Measurements from ENCODE around the gene THSD4. TPM values are rescaled to one million over a fixed set of nuclear protein-coding genes. Genes with fewer than 3 reads are reported as not detected.

The THSD4 gene
- total and polyA plus RNA-seq, 9 of the 15 experiments (the other 6 are each of a cell fraction or from before 2014, with no cell fraction given), result 0.04 TPM; not detected in 5

GRCh38 chr15:71437919-71438318 is 322.6 kb downstream of the THSD4 start:
- no peak for FAIRE-seq
- Histone ChIP-seq H3K79me2 (ENCODE audit: control insufficient read depth, insufficient read depth, low read length) (no peaks in the 10 kb centered on the region), H3K27ac (ENCODE audit: extremely low read depth, low read depth, low read length) (no peak overlapping the region), H3K27me3 (ENCODE audit: control insufficient read depth in 2 of 2, insufficient read depth in 2 of 2, low read length in 2 of 2) (no peaks in the 10 kb centered on the region; a peak in 1 of 5 replicates), H2AFZ (ENCODE audit: low read depth, low read length) (no peak overlapping the region), H3K9me3 (replicated peaks; ENCODE audit: control insufficient read depth, insufficient read depth, low read depth, low read length) (no peaks in the 10 kb centered on the region), H3K4me2 (ENCODE audit: insufficient read depth, low read length) (no peak overlapping the region), H3K9ac (ENCODE audit: insufficient read depth in 1 of 2, low read depth in 2 of 2, low read length in 2 of 2) (no peak overlapping the region), H3K4me1 (replicated peaks in 1 of 2; ENCODE audit: control insufficient read depth in 2 of 2, insufficient read depth in 2 of 2, low read length in 2 of 2) (no peaks in the 10 kb centered on the region), H4K20me1 (replicated peaks; ENCODE audit: control insufficient read depth, insufficient read depth, low read length) (no peaks in the 10 kb centered on the region), H3K4me3 (no peak overlapping the region), H3K36me3 (ENCODE audit: control insufficient read depth, insufficient read depth, low read length) (no peaks in the 10 kb centered on the region), H3K9me1 (ENCODE audit: control insufficient read depth, insufficient read depth, low read length) (no peaks in the 10 kb centered on the region)
- ChIA-PET POLR2A (interaction anchor here (0.5 kb wide), 1 partner anchor 346 kb away, joined by 3 read pairs; no protein-coding TSS in a partner anchor), CTCF (ENCODE audit: low intra/inter-chr PET ratio) (no interaction called here)
- intact Hi-C loops (cut with micrococcal nuclease), result no loop called here
- no peak for DNase-seq (ENCODE audit: extremely low read depth in 1 of 4, low spot score in 3 of 4)
- BruUV-seq (replicated peaks), result no TSS peak
- in situ Hi-C loops (cut with MboI), result no loop called here
- no peak for ATAC-seq
- WGBS (ENCODE audit: insufficient coverage, low coverage, missing lambda C conversion rate), result 0% methylated on average over 4 of the region's 4 CpGs
- TF ChIP-seq GABPA (tag; conservative IDR thresholded peaks at IDR 0.05; ENCODE audit: low read depth) (no peak), TEAD4 (IDR thresholded peaks at IDR 0.05; ENCODE audit: low read length) (no peak), TEAD4 (CRISPR knock-in tag; IDR thresholded peaks at IDR 0.05; ENCODE audit: borderline replicate concordance) (no peak), GMEB1 (CRISPR knock-in tag; IDR thresholded peaks at IDR 0.05) (no peak), ESRRB (CRISPR knock-in tag; IDR thresholded peaks at IDR 0.05; ENCODE audit: borderline replicate concordance) (no peak), ELF4 (CRISPR knock-in tag; IDR thresholded peaks at IDR 0.05) (no peak), E2F4 (CRISPR knock-in tag; IDR thresholded peaks at IDR 0.05; ENCODE audit: low read depth) (no peak), MXI1 (IDR thresholded peaks at IDR 0.05; ENCODE audit: low read depth, low read length) (no peak), SAFB2 (IDR thresholded peaks at IDR 0.05; ENCODE audit: borderline replicate concordance, low read depth, low read length, severe bottlenecking) (no peak), CBX3 (IDR thresholded peaks at IDR 0.05; ENCODE audit: borderline replicate concordance in 1 of 2, low read length in 2 of 2) (no peak), TFAP4 (CRISPR knock-in tag; IDR thresholded peaks at IDR 0.05; ENCODE audit: borderline replicate concordance) (no peak), JUND (IDR thresholded peaks at IDR 0.05; ENCODE audit: borderline replicate concordance, low read depth, low read length) (no peak), JUND (tag; IDR thresholded peaks at IDR 0.05; ENCODE audit: borderline replicate concordance, low read depth, low read length) (no peak), PCBP1 (IDR thresholded peaks at IDR 0.05; ENCODE audit: low read depth, low read length, poor library complexity, severe bottlenecking) (no peak), NCOA6 (IDR thresholded peaks at IDR 0.05) (no peak)
